Spleen (tissue), 11 donors: Measurements from ENCODE around the gene CAMKV. TPM values are rescaled to one million over a fixed set of nuclear protein-coding genes. Genes with fewer than 3 reads are reported as not detected.
"Not testable (repeated sequence)": the region's sequence is repeated elsewhere in the genome, so short reads cannot be mapped to it uniquely, and the experiment has no call there.

Experiments
- DNase-seq: peaks from one replicate; pipeline ENCODE4 v3.0.0-alpha.2; 2020
- H3K27ac ChIP-seq, 8 donors: fragments of 200-600 bp; sonication (generic) in 7 of 8; 1 replicate in 4 of 8; 2 replicates in 4 of 8; pipeline versions ENCODE4 v1.5.0 to v1.8.0; 2016 to 2021; ENCODE audit warnings: inconsistent platforms in 4 of 8, mild to moderate bottlenecking in 4 of 8, moderate library complexity in 1 of 8
- H3K27me3 ChIP-seq, 7 donors: fragments of 200-600 bp; sonication (generic) in 6 of 7; replicated peaks in 1 of 7; 1 replicate in 4 of 7; 2 replicates in 3 of 7; pipeline versions ENCODE4 v1.5.0 to v1.8.0; 2016 to 2021; ENCODE audit warnings: inconsistent platforms in 3 of 7, mild to moderate bottlenecking in 1 of 7
- H3K36me3 ChIP-seq, 6 donors: fragments of 200-600 bp; sonication (generic) in 5 of 6; 1 replicate in 4 of 6; 2 replicates in 2 of 6; pipeline versions ENCODE4 v1.5.0 to v1.8.0; 2016 to 2021; ENCODE audit warnings: inconsistent platforms in 2 of 6
- H3K4me1 ChIP-seq, 6 donors: fragments of 200-600 bp; sonication (generic) in 5 of 6; 1 replicate in 3 of 6; 2 replicates in 3 of 6; pipeline versions ENCODE4 v1.5.0 to v1.8.0; 2016 to 2021; ENCODE audit warnings: inconsistent platforms in 3 of 6
- H3K4me3 ChIP-seq, 8 donors: fragments of 200-600 bp; sonication (generic) in 7 of 8; 1 replicate in 4 of 8; 2 replicates in 4 of 8; pipeline versions ENCODE4 v1.5.0 to v1.8.0; 2016 to 2021; ENCODE audit warnings: inconsistent platforms in 4 of 8, mild to moderate bottlenecking in 4 of 8, moderate library complexity in 2 of 8
- H3K9me3 ChIP-seq, 8 donors: fragments of 200-600 bp; sonication (generic) in 7 of 8; 1 replicate in 4 of 8; 2 replicates in 4 of 8; pipeline versions ENCODE4 v1.5.0 to v1.8.0; 2016 to 2021; ENCODE audit warnings: inconsistent platforms in 4 of 8
- POLR2A ChIP-seq, 3 donors: fragments of 450-650 bp; IDR thresholded peaks; one replicate each; pipeline ENCODE4 v1.5.1; 2017; ENCODE audit warnings: antibody characterized with exemption in 3 of 3, mild to moderate bottlenecking in 1 of 3
- POLR2AphosphoS5 ChIP-seq, 3 donors: sonication (generic); formaldehyde crosslinking; IDR thresholded peaks; one replicate each; pipeline ENCODE4 v1.5.1; 2017; ENCODE audit warnings: antibody characterized with exemption in 3 of 3
- WGBS, 5 donors: extraction: QIAGEN DNeasy Blood & Tissue Kit in 3 of 5; methylation state at CpG; one replicate each; pipeline versions ENCODE4 v1.1.5 to v1.1.7; 2013 to 2018; 5-methylcytosine and 5-hydroxymethylcytosine counted together
- intact Hi-C: fragments of 100-400 bp; cut with DNase I; formaldehyde crosslinking; loops from one replicate; pipeline ENCODE4 v1.15.0; 2023; ENCODE audit warnings: low total_unique reads
- polyA plus RNA-seq, 3 donors: library from polyadenylated mRNA; stranded (reverse); fragments of 200-250 nt; gene quantifications; one replicate each; pipeline ENCODE4 v1.2.1, GENCODE V29; 2013
- small RNA-seq, 4 donors: library from RNA; depleted of rRNA; stranded (forward); fragments of <200 nt; gene quantifications; one replicate each; pipeline ENCODE3, GENCODE V24; 2016
- total RNA-seq, 7 donors: library from RNA; depleted of rRNA in 3 of 7; stranded (reverse); fragments of >200 nt in 3 of 7; fragmentation: NEBNext Ultra II Directional in 4 of 7; extraction: Animal tissue kit (Norgen Biotek cat#: 25700) in 4 of 7; gene quantifications; one replicate each; pipeline versions ENCODE4 v1.1.0 to v1.2.1, GENCODE V29; 2016 to 2021
- TF ChIP-seq, protein P1 (sequence below), 11 experiments: fragments of 200-600 bp in 7 of 11; fragments of 450-650 bp in 4 of 11; sonication (generic) in 4 of 11; IDR thresholded peaks in 8 of 11; conservative IDR thresholded peaks in 3 of 11; 1 replicate in 7 of 11; 2 replicates in 4 of 11; pipeline versions ENCODE4 v1.4.0 to v1.8.0; 2016 to 2021; ENCODE audit warnings: antibody characterized with exemption in 11 of 11, inconsistent platforms in 4 of 11, mild to moderate bottlenecking in 1 of 11
- donor health status: healthy with polysubstance abuse.
- donor health status: DM: no; HTN: no; CAD: no; lungs with moderate emphysema.
- donor health status: DM: no; HTN: no; CAD: no.
- donor health status: Bipolar disorder and iron deficiency.
- donor health status: healthy.
- donor health status: DM: no; HTN: no; CAD: no.
- donor health status: DM: yes; HTN: yes; CAD: no.

The CAMKV gene
- total and polyA plus RNA-seq, 10 donors = not detected

DNA sequence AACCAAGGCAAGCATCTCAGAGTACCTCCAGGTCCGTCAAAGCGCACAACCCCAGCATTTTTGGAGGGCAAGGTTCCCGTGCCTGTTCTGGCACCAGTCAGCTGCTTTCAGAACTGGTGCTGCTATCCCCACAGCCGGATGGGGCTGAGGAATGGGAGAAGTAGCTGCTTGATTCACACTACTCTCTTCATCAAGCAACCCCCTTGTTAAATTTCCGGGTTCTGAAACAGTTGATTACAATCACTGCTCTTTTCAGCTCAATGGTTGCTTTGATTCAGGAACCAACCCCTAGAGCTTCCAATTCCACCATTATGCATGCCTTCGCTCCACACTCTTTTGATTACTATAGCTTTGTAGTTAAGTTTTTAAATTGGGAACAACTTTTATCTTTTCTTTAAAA lies 43.7 kb downstream of the CAMKV start:
- Histone ChIP-seq H3K36me3 (peaks cover 0 to 31% (median 0%) of the 10 kb centered on the region in 6 donors), H3K27me3 (no peaks in the 10 kb centered on the region), H3K4me1 (no peaks in the 10 kb centered on the region), H3K9me3 (no peaks in the 10 kb centered on the region), H3K4me3 (no peak overlapping the region), H3K27ac (no peak overlapping the region)
- intact Hi-C loops = no loop called here
- TF ChIP-seq, protein P1, sequence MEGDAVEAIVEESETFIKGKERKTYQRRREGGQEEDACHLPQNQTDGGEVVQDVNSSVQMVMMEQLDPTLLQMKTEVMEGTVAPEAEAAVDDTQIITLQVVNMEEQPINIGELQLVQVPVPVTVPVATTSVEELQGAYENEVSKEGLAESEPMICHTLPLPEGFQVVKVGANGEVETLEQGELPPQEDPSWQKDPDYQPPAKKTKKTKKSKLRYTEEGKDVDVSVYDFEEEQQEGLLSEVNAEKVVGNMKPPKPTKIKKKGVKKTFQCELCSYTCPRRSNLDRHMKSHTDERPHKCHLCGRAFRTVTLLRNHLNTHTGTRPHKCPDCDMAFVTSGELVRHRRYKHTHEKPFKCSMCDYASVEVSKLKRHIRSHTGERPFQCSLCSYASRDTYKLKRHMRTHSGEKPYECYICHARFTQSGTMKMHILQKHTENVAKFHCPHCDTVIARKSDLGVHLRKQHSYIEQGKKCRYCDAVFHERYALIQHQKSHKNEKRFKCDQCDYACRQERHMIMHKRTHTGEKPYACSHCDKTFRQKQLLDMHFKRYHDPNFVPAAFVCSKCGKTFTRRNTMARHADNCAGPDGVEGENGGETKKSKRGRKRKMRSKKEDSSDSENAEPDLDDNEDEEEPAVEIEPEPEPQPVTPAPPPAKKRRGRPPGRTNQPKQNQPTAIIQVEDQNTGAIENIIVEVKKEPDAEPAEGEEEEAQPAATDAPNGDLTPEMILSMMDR (IDR thresholded peaks at IDR 0.05 in 8 of 11, conservative IDR thresholded peaks at IDR 0.05 in 3 of 11) = no peak
- no peak for TF ChIP-seq POLR2A (IDR thresholded peaks at IDR 0.05)
- TF ChIP-seq POLR2AphosphoS5 (IDR thresholded peaks at IDR 0.05) = no peak
- WGBS, 5 donors = 78 to 96% (median 94%) methylated on average over 6 of the region's 6 CpGs
- no peak for DNase-seq

DNA sequence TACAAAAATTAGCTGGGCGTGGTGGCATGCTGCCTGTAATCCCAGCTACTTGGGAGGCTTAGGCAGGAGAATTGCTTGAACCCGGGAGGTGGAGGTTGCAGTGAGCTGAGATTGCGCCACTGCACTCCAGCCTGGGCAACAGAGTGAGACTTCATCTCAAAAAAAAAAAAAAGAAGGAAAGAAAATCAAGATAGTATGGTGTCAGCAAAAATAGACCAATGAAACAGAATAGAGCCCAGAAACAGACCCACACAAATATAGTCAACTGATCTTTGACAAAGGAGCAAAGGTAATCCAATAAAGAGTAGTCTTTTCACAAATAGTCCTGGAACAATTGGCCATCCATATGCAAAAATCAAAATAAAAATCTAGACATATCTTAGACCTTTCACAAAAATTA lies 46.6 kb downstream of the CAMKV start:
- H3K27ac ChIP-seq, H3K36me3 ChIP-seq, H3K4me1 ChIP-seq, DNase-seq, intact Hi-C loops, H3K27me3 ChIP-seq, H3K9me3 ChIP-seq, H3K4me3 ChIP-seq: not testable (repeated sequence)
- WGBS, 5 donors = 70 to 99% (median 89%) methylated on average over 3 of the region's 3 CpGs

DNA sequence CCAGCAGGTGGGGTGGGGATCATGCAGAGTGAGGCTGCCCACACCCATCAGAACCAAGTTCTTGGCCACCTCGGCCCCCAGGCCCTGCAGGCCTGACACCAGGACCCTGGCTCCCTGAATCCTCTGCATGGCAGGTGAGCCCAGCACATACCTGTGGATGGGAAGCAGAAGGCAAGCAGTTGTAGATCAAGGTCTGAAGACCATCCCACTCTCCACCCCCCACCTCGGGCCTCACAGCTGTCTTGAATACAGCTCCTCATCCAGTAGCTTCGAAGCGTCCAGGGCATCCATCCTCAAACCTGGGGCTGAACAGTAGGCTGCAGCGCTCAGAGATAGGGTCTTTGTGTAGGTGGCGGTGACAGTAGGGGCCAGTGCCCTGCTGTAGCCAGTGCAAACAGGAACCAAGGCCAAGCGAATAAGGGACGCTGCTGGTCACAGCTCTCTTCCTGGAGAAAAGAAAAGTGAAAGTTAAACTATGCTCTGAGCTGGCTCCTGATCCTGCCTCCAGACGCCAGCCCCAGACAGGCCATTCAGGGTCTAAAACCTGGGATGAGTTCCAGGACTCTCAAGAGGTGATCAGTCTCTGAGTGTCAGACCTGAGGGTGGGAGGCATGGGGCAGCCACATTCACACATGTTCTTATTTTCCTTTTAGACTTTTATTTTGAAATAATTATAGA lies 56.1 kb downstream of the CAMKV start, which contains the start of gene UBA7:
Gene UBA7, minus strand, starts transcription at position 457 of the 678 bp plus-strand sequence. Its CDS starts 166 bp downstream, at position 291.
- no peaks in the 10 kb centered on the region for H3K9me3 ChIP-seq
- intact Hi-C loops = no loop called here
- H3K27ac ChIP-seq = peak within 1 kb of the TSS; percentile 81 to 93 (median 88)
- H3K4me3 ChIP-seq = peak within 1 kb of the TSS; percentile 32 to 77 (median 54)
- peak; percentile 87 for DNase-seq
- peaks cover 0 to 42% (median 38%) of the 10 kb centered on the region in 6 donors for H3K36me3 ChIP-seq
- no peaks in the 10 kb centered on the region for H3K27me3 ChIP-seq
- peak; percentile 20 to 75 (median 68) for TF ChIP-seq POLR2AphosphoS5 (IDR thresholded peaks at IDR 0.05)
- TF ChIP-seq, protein P1 (IDR thresholded peaks at IDR 0.05 in 8 of 11, conservative IDR thresholded peaks at IDR 0.05 in 3 of 11) = no peak
- whole genome bisulfite sequencing, 5 donors = 4 to 11% (median 6%) methylated on average over 9 of the region's 9 CpGs
- H3K4me1 ChIP-seq = peaks cover 19 to 64% (median 32%) of the 10 kb centered on the region in 6 donors

GRCh38 chr3:49812916-49813496 lies 56.7 kb downstream of the CAMKV start:
- Histone ChIP-seq H3K36me3 (peaks cover 0 to 48% (median 38%) of the 10 kb centered on the region in 6 donors), H3K9me3 (no peaks in the 10 kb centered on the region), H3K4me1 (peaks cover 19 to 70% (median 37%) of the 10 kb centered on the region in 6 donors), H3K27ac (peak overlapping the region; percentile 81 to 93 (median 88)), H3K27me3 (no peaks in the 10 kb centered on the region), H3K4me3 (peak overlapping the region; percentile 32 to 77 (median 54))
- DNase-seq = no peak
- WGBS, 5 donors = 23 to 52% (median 32%) methylated on average over 6 to 9 of the region's 9 CpGs
- TF ChIP-seq POLR2AphosphoS5 (IDR thresholded peaks at IDR 0.05) (no peak), POLR2A (IDR thresholded peaks at IDR 0.05) (no peak)
- TF ChIP-seq, protein P1 (IDR thresholded peaks at IDR 0.05 in 8 of 11, conservative IDR thresholded peaks at IDR 0.05 in 3 of 11) = no peak
- intact Hi-C loops = no loop called here

Small RNA genes within 50 kb of the gene (small RNA-seq; reads per million reads assigned to genes)
- gene RN7SL217P = 0 reads per million in 4 donors

Other genes starting within 250 kb of the CAMKV start
- 10 to 100 TPM; 63.1 to 89.5 (median 78.7) TPM for gene APEH, start 195.6 kb downstream of the CAMKV start, total RNA-seq
- 10 to 100 TPM; 29.6 to 46.0 (median 42.7) TPM for gene APEH, start 195.6 kb downstream of the CAMKV start, polyA plus RNA-seq
- 10 to 100 TPM; 17.0 to 26.9 (median 21.1) TPM for gene MST1, start 180.4 kb downstream of the CAMKV start, total RNA-seq
- gene MST1, start 180.4 kb downstream of the CAMKV start, polyA plus RNA-seq = 10 to 100 TPM; 28.0 to 65.8 (median 43.4) TPM
- gene RNF123, start 180.3 kb downstream of the CAMKV start, total RNA-seq = 10 to 100 TPM; 34.9 to 57.5 (median 48.1) TPM
- 10 to 100 TPM; 11.6 to 22.5 (median 18.0) TPM for gene RNF123, start 180.3 kb downstream of the CAMKV start, polyA plus RNA-seq
- 1 to 10 TPM in 2 of 7 donors, under 1 TPM in 1, not detected in 4; 0.23 to 1.6 (median 1.4) TPM for gene AMIGO3, start 150.2 kb downstream of the CAMKV start, total RNA-seq
- 1 to 10 TPM in 1 of 3 donors, under 1 TPM in 2; 0.52 to 1.1 (median 0.79) TPM for gene AMIGO3, start 150.2 kb downstream of the CAMKV start, polyA plus RNA-seq
- gene GMPPB, start 146.0 kb downstream of the CAMKV start, total RNA-seq = 10 to 100 TPM; 24.0 to 34.3 (median 30.0) TPM
- 10 to 100 TPM; 10.8 to 21.2 (median 11.1) TPM for gene GMPPB, start 146.0 kb downstream of the CAMKV start, polyA plus RNA-seq
- gene IP6K1, start 83.4 kb downstream of the CAMKV start, total RNA-seq = 10 to 100 TPM; 40.7 to 56.0 (median 51.4) TPM
- gene IP6K1, start 83.4 kb downstream of the CAMKV start, polyA plus RNA-seq = 10 to 100 TPM in 1 of 3 donors, 1 to 10 TPM in 2; 8.6 to 21.4 (median 9.8) TPM
- not detected for gene CDHR4, start 70.0 kb downstream of the CAMKV start, total RNA-seq
- gene CDHR4, start 70.0 kb downstream of the CAMKV start, polyA plus RNA-seq = under 1 TPM in 2 of 3 donors, not detected in 1; 0.06 to 0.29 TPM
- 10 to 100 TPM in 3 of 7 donors, 1 to 10 TPM in 4; 2.8 to 14.9 (median 7.5) TPM for gene INKA1, start 66.6 kb downstream of the CAMKV start, total RNA-seq
- gene INKA1, start 66.6 kb downstream of the CAMKV start, polyA plus RNA-seq = 10 to 100 TPM; 17.3 to 30.6 (median 21.5) TPM
- gene UBA7, start 56.0 kb downstream of the CAMKV start, total RNA-seq = 100 to 1,000 TPM; 176 to 228 (median 218) TPM
- 100 to 1,000 TPM in 2 of 3 donors, 10 to 100 TPM in 1; 91.1 to 231 (median 230) TPM for gene UBA7, start 56.0 kb downstream of the CAMKV start, polyA plus RNA-seq
- gene TRAIP, start 13.3 kb downstream of the CAMKV start, total RNA-seq = 1 to 10 TPM; 2.5 to 4.3 (median 3.9) TPM
- gene TRAIP, start 13.3 kb downstream of the CAMKV start, polyA plus RNA-seq = 1 to 10 TPM; 2.1 to 3.5 (median 2.8) TPM
- 1 to 10 TPM; 1.1 to 7.7 (median 2.9) TPM for gene MST1R, start 34.0 kb upstream of the CAMKV start, total RNA-seq
- gene MST1R, start 34.0 kb upstream of the CAMKV start, polyA plus RNA-seq = 1 to 10 TPM; 2.8 to 3.4 (median 3.2) TPM
- 1 to 10 TPM; 5.3 to 9.3 (median 7.5) TPM for gene MON1A, start 59.9 kb upstream of the CAMKV start, total RNA-seq
- gene MON1A, start 59.9 kb upstream of the CAMKV start, polyA plus RNA-seq = 1 to 10 TPM; 3.4 to 5.9 (median 4.5) TPM
- 100 to 1,000 TPM; 104 to 191 (median 144) TPM for gene RBM6, start 70.2 kb upstream of the CAMKV start, total RNA-seq
- 100 to 1,000 TPM; 118 to 320 (median 303) TPM for gene RBM6, start 70.2 kb upstream of the CAMKV start, polyA plus RNA-seq
- gene RBM5, start 219.0 kb upstream of the CAMKV start, total RNA-seq = 100 to 1,000 TPM; 196 to 381 (median 263) TPM
- 100 to 1,000 TPM in 2 of 3 donors, 10 to 100 TPM in 1; 79.2 to 190 (median 149) TPM for gene RBM5, start 219.0 kb upstream of the CAMKV start, polyA plus RNA-seq